ENCODE measurements around the gene LDLRAP1.
"Not testable (repeated sequence)": the region's sequence is repeated elsewhere in the genome, so short reads cannot be mapped to it uniquely, and the experiment has no call there.

LDLRAP1 gene

DNA sequence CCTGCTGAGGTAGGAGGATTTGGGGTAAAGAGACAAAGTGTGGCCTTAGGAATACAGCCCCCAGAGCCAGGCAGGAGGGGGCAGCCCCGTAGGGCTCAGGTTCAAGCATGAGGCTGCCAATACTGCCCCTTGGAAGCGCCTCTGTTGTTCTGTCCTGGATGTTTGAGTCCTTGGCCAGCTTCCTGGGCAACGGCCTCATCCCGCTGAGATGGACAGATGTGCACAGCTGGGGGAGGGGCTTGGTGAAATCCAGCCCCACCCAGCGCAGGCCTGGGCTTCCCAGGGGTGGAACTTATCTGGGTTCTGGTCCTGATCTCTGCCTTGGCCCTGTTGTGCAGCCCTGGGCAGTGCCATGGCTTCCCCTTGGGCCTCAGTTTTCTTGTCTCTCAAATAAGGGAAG, 38.4 kb downstream of the LDLRAP1 start:
- peaks cover 36% of the 10 kb centered on the region for H3K4me1 ChIP-seq
- TF ChIP-seq Cebpa-rat (IDR thresholded peaks at IDR 0.05), result no peak
- no peak overlapping the region for H3K4me2 ChIP-seq
- H3K36me3 ChIP-seq, result no peaks in the 10 kb centered on the region
- H4K20me1 ChIP-seq, result no peaks in the 10 kb centered on the region
- H3K9ac ChIP-seq, result no peak overlapping the region
- no peaks in the 10 kb centered on the region for H3K9me3 ChIP-seq
- no peak overlapping the region for H3K27ac ChIP-seq
- no peak overlapping the region for H3K4me3 ChIP-seq
- no peaks in the 10 kb centered on the region for H3K27me3 ChIP-seq

DNA sequence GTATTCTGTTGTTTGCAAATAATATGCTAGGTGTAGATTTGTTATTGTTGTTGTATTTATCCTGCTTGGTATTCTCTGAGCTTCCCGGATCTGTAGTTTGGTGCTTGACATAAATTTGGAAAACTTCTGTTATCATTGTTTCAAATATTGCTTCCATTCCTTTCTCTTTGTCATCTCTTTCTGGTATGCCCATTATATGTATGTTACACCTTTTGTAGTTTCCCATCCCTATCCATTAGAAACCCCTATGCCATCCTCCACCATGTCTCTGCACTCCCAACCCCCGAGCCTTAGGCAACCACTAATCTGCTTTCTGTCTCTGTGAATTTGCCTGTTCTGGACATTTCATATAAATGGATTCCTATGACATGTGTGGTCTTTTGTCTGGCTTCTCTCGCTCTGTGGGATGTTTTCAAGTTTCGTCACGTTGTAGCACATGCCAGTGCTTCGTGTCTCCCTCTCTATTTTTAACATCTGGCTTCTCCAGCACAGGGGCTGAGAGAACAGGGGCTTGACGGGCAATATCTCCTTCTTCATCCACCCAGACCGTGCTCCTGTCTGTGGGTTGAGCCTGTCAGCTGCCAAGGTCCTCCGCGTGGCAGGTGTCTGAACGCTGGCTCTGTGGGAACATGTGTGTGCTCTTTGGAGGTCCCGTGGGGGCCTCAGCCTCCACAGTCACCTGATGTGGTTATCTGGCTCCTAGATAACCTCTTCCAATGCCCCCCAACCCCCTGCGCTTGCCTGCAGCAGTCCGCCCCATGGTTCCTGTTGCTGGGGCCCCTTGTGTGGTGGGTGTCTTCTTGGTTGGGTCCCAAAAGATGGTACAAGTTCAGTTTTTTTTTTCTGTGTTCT, 40.3 kb downstream of the LDLRAP1 start:
- Histone ChIP-seq H3K36me3 (no peaks in the 10 kb centered on the region), H4K20me1 (no peaks in the 10 kb centered on the region), H3K4me1 (peaks cover 30% of the 10 kb centered on the region), H3K27me3 (no peaks in the 10 kb centered on the region), H3K27ac (peak overlapping the region; percentile 19; the same call in 1 of the 2 replicates), H3K4me2 (peak overlapping the region; percentile 67), H3K4me3 (no peak overlapping the region), H3K9ac (no peak overlapping the region), H3K9me3 (no peaks in the 10 kb centered on the region)
- no peak for TF ChIP-seq Cebpa-rat (IDR thresholded peaks at IDR 0.05)

DNA sequence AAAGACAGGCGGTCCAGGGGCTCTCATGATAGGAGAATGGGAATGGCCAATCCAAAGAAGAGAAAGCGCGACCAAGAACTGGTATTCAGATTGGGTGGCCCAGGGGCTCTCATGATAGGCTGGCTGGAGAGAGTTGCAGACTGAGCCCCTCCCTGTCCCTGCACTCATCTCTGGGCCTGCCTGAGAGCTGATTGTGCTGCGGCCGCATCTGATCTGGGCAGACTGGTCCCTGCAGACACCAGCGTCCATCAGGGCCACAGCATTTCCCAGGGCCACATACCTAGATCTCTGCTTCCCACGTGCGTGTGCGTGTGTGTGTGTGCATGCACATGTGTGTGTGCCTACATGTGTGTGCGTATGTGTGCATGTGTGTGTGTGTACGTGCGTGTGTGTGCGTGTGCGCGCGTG, 42.8 kb downstream of the LDLRAP1 start:
- Histone ChIP-seq H3K4me3 (no peak overlapping the region), H3K9me3 (no peaks in the 10 kb centered on the region), H3K36me3 (no peaks in the 10 kb centered on the region), H3K27me3 (no peaks in the 10 kb centered on the region), H3K4me1 (peaks cover 38% of the 10 kb centered on the region), H3K9ac (no peak overlapping the region), H4K20me1 (no peaks in the 10 kb centered on the region), H3K27ac (no peak overlapping the region), H3K4me2 (peak overlapping the region; percentile 67; the same call in 1 of the 2 replicates)
- no peak for TF ChIP-seq Cebpa-rat (IDR thresholded peaks at IDR 0.05)

DNA sequence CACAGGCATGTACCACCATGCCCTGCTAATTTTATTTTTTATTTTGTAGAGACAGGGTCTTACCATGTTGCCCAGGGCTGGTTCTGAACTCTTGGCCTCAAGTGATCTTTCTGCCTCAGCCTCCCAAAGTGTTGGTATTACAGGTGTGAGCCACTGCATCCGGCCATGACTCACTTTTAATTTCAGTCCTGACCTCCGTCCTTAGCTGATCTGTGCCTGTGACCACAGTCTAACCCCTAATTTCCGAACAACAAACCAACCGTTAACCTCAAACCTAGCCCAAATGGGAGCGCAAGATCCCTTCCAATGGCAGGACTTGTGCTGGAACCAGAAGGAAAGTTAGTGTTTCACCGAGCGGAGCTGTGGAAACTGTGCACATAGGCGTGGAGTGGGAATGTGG, 43.9 kb downstream of the LDLRAP1 start:
- Histone ChIP-seq H4K20me1 (no peaks in the 10 kb centered on the region), H3K9ac (no peak overlapping the region), H3K4me2 (no peak overlapping the region), H3K27me3 (no peaks in the 10 kb centered on the region), H3K27ac (no peak overlapping the region), H3K36me3 (no peaks in the 10 kb centered on the region), H3K4me3 (no peak overlapping the region), H3K9me3 (no peaks in the 10 kb centered on the region), H3K4me1 (peaks cover 38% of the 10 kb centered on the region)
- TF ChIP-seq Cebpa-rat (IDR thresholded peaks at IDR 0.05), result no peak

DNA sequence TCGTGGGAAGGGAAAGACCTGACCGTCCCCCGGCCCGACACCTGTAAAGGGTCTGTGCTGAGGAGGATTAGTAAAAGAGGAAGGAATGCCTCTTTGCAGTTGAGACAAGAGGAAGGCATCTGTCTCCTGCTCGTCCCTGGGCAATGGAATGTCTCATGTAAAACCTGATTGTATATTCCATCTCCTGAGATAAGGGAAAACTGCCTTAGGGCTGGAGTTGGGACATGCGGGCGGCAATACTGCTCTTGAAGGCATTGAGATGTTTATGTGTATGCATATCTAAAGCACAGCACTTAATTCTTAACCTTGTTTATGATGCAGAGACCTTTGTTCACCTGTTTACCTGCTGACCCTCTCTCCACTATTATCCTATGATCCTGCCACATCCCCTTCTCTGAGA, 44.8 kb downstream of the LDLRAP1 start:
- H3K27me3 ChIP-seq, H3K9ac ChIP-seq, H3K36me3 ChIP-seq, H3K4me3 ChIP-seq, H4K20me1 ChIP-seq, H3K4me2 ChIP-seq, H3K9me3 ChIP-seq, H3K27ac ChIP-seq: not testable (repeated sequence)
- peaks cover 38% of the 10 kb centered on the region for H3K4me1 ChIP-seq

DNA sequence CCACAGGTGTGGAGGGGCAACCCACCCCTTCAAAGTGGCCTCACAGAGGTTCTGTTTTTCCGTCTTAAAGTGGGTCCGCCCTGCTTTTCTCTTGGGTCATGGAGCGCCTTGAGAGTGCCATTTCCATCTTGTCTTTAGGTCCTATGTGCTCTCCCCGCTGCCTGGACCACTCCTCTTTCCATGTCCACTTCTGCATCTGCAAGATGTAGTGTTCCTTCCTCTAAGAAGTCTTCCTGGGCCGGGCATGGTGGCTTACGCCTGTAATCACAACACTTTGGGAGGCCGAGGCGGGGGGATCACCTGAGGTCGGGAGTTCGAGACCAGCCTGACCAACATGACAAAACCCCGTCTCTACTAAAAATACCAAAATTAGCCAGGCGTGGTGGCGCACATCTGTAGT, 45.4 kb downstream of the LDLRAP1 start:
- not testable (repeated sequence) for H3K36me3 ChIP-seq, H3K9ac ChIP-seq, H4K20me1 ChIP-seq, H3K27me3 ChIP-seq, H3K4me3 ChIP-seq, H3K27ac ChIP-seq, H3K4me2 ChIP-seq, H3K9me3 ChIP-seq
- H3K4me1 ChIP-seq, result peaks cover 35% of the 10 kb centered on the region

DNA sequence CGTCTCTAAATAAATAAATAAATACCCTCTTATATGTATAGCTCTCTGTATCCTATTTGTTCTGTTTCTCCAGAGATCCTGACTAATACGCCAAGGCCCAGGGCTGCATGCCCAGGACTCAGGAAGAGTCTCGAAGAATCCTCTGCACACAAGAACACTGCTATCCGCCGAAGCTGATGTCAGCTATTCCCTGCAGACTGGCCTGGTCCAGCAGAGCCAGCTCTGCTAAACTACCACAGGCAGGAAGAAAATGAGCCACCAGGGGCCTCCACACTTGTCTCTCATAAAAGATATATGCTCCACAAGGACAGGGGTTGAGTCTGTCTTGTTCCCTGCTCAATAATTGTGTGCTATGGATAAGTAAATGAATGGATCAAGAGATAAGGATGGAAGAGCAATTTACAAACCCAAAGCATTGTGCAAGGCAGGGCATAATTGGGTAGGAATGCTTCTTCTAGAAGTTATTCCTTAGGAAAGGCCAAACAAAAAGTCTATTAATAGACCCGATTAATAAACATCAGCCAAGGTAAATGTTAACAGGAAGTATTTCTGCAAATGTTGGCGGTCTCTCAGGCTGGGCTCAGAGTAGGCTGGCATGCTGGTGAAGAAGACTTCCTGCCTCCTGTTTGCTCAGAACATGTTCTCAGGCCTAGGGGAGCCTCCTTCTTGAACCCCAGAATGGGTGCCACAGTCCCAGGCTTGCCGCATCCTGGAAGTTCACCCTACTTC, 46.9 kb downstream of the LDLRAP1 start:
- H3K36me3 ChIP-seq, result no peaks in the 10 kb centered on the region
- H3K4me3 ChIP-seq, result no peak overlapping the region
- no peak overlapping the region for H3K9ac ChIP-seq
- no peaks in the 10 kb centered on the region for H3K9me3 ChIP-seq
- no peaks in the 10 kb centered on the region for H3K27me3 ChIP-seq
- no peak overlapping the region for H3K4me2 ChIP-seq
- H3K4me1 ChIP-seq, result peaks cover 20% of the 10 kb centered on the region
- H3K27ac ChIP-seq, result no peak overlapping the region
- TF ChIP-seq Cebpa-rat (IDR thresholded peaks at IDR 0.05), result no peak
- no peaks in the 10 kb centered on the region for H4K20me1 ChIP-seq

DNA sequence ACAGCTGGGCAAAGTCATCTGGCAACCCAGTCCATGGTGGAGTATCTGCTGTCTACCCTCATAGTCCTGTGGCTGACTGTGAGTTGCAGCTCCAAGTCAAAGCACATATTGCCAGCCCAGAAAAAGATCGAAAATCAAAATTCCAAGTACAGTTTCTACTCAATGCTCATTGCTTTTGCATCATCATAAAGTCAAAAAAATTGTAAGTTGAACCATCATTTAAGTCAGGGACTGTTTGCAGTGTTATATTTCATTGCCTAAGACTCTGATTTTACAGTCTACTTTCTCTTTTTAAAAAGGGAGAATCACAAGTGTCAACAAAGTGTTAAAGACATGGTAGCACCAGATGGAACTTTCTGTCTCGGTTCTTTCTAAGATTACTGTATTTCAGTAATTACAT, 50.5 kb downstream of the LDLRAP1 start:
- no peak overlapping the region for H3K4me3 ChIP-seq
- no peak for TF ChIP-seq Cebpa-rat (IDR thresholded peaks at IDR 0.05)
- H4K20me1 ChIP-seq, result no peaks in the 10 kb centered on the region
- no peak overlapping the region for H3K9ac ChIP-seq
- no peak overlapping the region for H3K4me2 ChIP-seq
- H3K27me3 ChIP-seq, result no peaks in the 10 kb centered on the region
- H3K4me1 ChIP-seq, result peaks cover 8% of the 10 kb centered on the region; the same call in 1 of the 2 replicates
- peaks cover 2% of the 10 kb centered on the region; the same call in 1 of the 2 replicates for H3K9me3 ChIP-seq
- no peaks in the 10 kb centered on the region for H3K36me3 ChIP-seq
- H3K27ac ChIP-seq, result no peak overlapping the region

DNA sequence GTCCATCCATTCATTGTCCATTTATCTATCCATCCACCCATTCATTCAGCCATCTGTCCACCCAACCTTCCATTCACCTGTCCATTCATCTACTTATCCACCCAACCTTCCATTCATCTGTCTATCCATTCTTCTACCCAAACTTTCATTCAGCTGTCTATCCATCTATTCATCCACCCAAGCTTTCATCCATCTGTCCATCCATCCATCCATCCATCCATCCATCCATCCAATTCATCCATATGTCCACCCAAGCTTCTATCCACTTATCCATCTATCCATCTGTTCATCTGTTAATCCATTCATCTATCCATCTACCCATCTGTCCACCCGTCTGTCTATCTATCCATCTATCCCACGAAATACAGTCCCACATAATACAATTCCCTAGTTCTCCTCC, 51.6 kb downstream of the LDLRAP1 start:
- Histone ChIP-seq H3K27me3 (no peaks in the 10 kb centered on the region), H4K20me1 (no peaks in the 10 kb centered on the region), H3K4me3 (no peak overlapping the region), H3K9ac (no peak overlapping the region), H3K27ac (no peak overlapping the region), H3K4me1 (peaks cover 8% of the 10 kb centered on the region; the same call in 1 of the 2 replicates), H3K36me3 (no peaks in the 10 kb centered on the region), H3K9me3 (peaks cover 7% of the 10 kb centered on the region; the same call in 1 of the 2 replicates), H3K4me2 (no peak overlapping the region)
- TF ChIP-seq Cebpa-rat (IDR thresholded peaks at IDR 0.05), result no peak

DNA sequence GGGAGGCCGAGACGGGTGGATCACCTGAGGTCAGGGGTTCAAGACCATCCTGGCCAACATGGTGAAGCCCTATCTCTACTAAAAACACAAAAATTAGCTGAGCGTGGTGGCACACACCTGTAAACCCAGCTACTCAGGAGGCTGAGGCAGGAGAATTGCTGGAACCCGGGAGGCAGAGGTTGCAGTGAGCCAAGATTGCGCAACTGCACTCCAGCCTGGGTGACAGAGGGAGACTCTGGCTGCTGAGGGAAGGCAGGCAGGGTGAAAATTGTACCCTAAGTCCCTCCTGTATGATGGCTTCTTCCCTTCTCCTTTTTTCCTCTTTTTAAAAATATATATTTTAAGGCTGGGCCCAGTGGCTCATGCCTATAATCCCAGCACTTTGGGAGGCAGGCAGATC, 53.2 kb downstream of the LDLRAP1 start:
- not testable (repeated sequence) for H4K20me1 ChIP-seq, H3K4me1 ChIP-seq, H3K4me3 ChIP-seq, H3K4me2 ChIP-seq, H3K9me3 ChIP-seq, H3K36me3 ChIP-seq, H3K9ac ChIP-seq, H3K27me3 ChIP-seq, H3K27ac ChIP-seq
- peak; percentile 93 for TF ChIP-seq Cebpa-rat (IDR thresholded peaks at IDR 0.05)
